ENCODE measurements around the gene BOK. TPM values are rescaled to one million over a fixed set of nuclear protein-coding genes. Genes with fewer than 3 reads are reported as not detected.

BOK gene
- total RNA-seq, 1 donor from 2014 or later = 35.1 TPM

DNA sequence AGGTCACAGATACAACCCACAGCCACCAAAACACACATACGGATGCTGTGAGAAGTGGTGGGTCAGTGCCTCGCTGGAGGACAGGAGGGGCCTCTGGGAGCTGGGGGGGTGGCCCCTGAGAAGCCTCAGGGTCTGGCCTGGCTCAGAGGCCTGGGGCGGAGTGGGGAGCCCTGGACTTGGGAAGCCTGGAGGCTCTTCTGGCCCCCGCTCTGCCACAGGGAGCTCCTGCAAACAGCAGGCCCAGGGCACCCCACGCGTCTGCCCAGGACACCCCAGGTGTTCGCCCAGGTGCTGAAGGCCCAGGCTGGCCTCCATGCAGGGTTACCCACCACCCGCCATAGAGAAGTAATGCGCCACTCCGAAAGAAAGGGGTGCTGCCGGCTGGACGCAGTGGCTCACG is 52.5 kb downstream of the BOK start:
- TF ChIP-seq POLR2A (IDR thresholded peaks at IDR 0.05) (no peak), POLR2AphosphoS5 (IDR thresholded peaks at IDR 0.05; ENCODE audit: insufficient read depth in 1 of 2, low read depth in 1 of 2) (no peak)
- TF ChIP-seq, protein P1, sequence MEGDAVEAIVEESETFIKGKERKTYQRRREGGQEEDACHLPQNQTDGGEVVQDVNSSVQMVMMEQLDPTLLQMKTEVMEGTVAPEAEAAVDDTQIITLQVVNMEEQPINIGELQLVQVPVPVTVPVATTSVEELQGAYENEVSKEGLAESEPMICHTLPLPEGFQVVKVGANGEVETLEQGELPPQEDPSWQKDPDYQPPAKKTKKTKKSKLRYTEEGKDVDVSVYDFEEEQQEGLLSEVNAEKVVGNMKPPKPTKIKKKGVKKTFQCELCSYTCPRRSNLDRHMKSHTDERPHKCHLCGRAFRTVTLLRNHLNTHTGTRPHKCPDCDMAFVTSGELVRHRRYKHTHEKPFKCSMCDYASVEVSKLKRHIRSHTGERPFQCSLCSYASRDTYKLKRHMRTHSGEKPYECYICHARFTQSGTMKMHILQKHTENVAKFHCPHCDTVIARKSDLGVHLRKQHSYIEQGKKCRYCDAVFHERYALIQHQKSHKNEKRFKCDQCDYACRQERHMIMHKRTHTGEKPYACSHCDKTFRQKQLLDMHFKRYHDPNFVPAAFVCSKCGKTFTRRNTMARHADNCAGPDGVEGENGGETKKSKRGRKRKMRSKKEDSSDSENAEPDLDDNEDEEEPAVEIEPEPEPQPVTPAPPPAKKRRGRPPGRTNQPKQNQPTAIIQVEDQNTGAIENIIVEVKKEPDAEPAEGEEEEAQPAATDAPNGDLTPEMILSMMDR (IDR thresholded peaks at IDR 0.05) = no peak
- Histone ChIP-seq H3K4me1 (peaks cover 34% of the 10 kb centered on the region), H3K27ac (peak overlapping the region; percentile 79), H3K9me3 (no peaks in the 10 kb centered on the region), H3K27me3 (no peaks in the 10 kb centered on the region), H3K36me3 (peaks cover 0 to 3% of the 10 kb centered on the region in 2 donors), H3K4me3 (no peak overlapping the region)
- DNase-seq (ENCODE audit: extremely low spot score in 2 of 2) = no peak
- intact Hi-C loops (cut with DNase I) = no loop called here

- Histone ChIP-seq H3K27me3 (no peaks in the 10 kb centered on the region), H3K4me1 (peaks cover 45% of the 10 kb centered on the region), H3K9me3 (no peaks in the 10 kb centered on the region), H3K4me3 (no peak overlapping the region), H3K36me3 (no peaks in the 10 kb centered on the region), H3K27ac (peak overlapping the region; percentile 42)
- intact Hi-C loops (cut with DNase I) = no loop called here
- no peak for DNase-seq (ENCODE audit: extremely low spot score in 2 of 2)
- TF ChIP-seq POLR2A (IDR thresholded peaks at IDR 0.05) (no peak), POLR2AphosphoS5 (IDR thresholded peaks at IDR 0.05; ENCODE audit: insufficient read depth in 1 of 2, low read depth in 1 of 2) (no peak)
- TF ChIP-seq, protein P1 (IDR thresholded peaks at IDR 0.05) = no peak
Measured at GRCh38 chr2:241612156-241613016, 53.8 kb downstream of the BOK start.

- intact Hi-C loops (cut with DNase I) = no loop called here
- H3K36me3 ChIP-seq = no peaks in the 10 kb centered on the region
Measured at GRCh38 chr2:241613017-241613780, 54.7 kb downstream of the BOK start.

GRCh38 chr2:241615041-241615440 is 56.5 kb downstream of the BOK start:
- Histone ChIP-seq H3K36me3 (no peaks in the 10 kb centered on the region), H3K4me3 (no peak overlapping the region), H3K9me3 (no peaks in the 10 kb centered on the region), H3K27me3 (no peaks in the 10 kb centered on the region), H3K27ac (no peak overlapping the region), H3K4me1 (peaks cover 40% of the 10 kb centered on the region)
- intact Hi-C loops (cut with DNase I) = no loop called here
- TF ChIP-seq, protein P1 (IDR thresholded peaks at IDR 0.05) = no peak
- no peak for TF ChIP-seq POLR2A (IDR thresholded peaks at IDR 0.05)
- no peak for TF ChIP-seq POLR2AphosphoS5 (IDR thresholded peaks at IDR 0.05; ENCODE audit: insufficient read depth in 1 of 2, low read depth in 1 of 2)
- no peak for DNase-seq (ENCODE audit: extremely low spot score in 2 of 2)

More at GRCh38 chr2:241613017-241613780, 54.7 kb downstream of the BOK start:
- DNase-seq (ENCODE audit: extremely low spot score in 2 of 2) = no peak
- TF ChIP-seq POLR2AphosphoS5 (IDR thresholded peaks at IDR 0.05; ENCODE audit: insufficient read depth in 1 of 2, low read depth in 1 of 2) (no peak), POLR2A (IDR thresholded peaks at IDR 0.05) (no peak)
- TF ChIP-seq, protein P1 (IDR thresholded peaks at IDR 0.05) = no peak
- no peaks in the 10 kb centered on the region for H3K9me3 ChIP-seq
- H3K27ac ChIP-seq = peak overlapping the region; percentile 47
- H3K27me3 ChIP-seq = no peaks in the 10 kb centered on the region
- peaks cover 53% of the 10 kb centered on the region for H3K4me1 ChIP-seq
- H3K4me3 ChIP-seq = no peak overlapping the region

Data from vagina (tissue), 2 donors.